ENCODE data around the gene TAF11L14.

Gene TAF11L14

GRCh38 chr5:17678751-17679324 is 44.6 kb downstream of the TAF11L14 start:
- in situ Hi-C loops (cut with MboI; ENCODE audit: low sequenced_read_pairs) = no loop called here

GRCh38 chr5:17679597-17680203 is 45.4 kb downstream of the TAF11L14 start:
- in situ Hi-C loops (cut with MboI; ENCODE audit: low sequenced_read_pairs) = no loop called here

GRCh38 chr5:17680737-17681136 is 46.5 kb downstream of the TAF11L14 start:
- in situ Hi-C loops (cut with MboI; ENCODE audit: low sequenced_read_pairs) = no loop called here

Measured in HL-60/S4 (cell line).